K562 (cell line): ENCODE measurements around the gene DNASE1L3. TPM values are rescaled to one million over a fixed set of nuclear protein-coding genes. Genes with fewer than 3 reads are reported as not detected.
A peak's percentile ranks its signal among the peaks of the same experiment; 100 is the strongest.

Experiments used
- ATAC-seq: fragments of 200-7000 bp; cut with Tn5 transposase; 3 replicates; pipeline ENCODE4 v1.9.1; 2020; ENCODE audit warnings: moderate library complexity
- BruUV-seq: library from RNA; stranded (reverse); fragments of 400-500 nt; replicated peaks from 2 replicates; lab custom pipeline; 2021; lab: Mats Ljungman, UMichigan
- CTCF ChIA-PET: fragments of 300-600 bp; formaldehyde crosslinking; extraction: SDS; loops from one replicate; lab custom pipeline; 2021; ENCODE audit warnings: low intra/inter-chr PET ratio; lab: Yijun Ruan, JAX
- POLR2A ChIA-PET: fragments of 300-600, 350-650 bp; sonication (Branson Sonifier 250); formaldehyde crosslinking; extraction: SDS; loops from one replicate; lab custom pipeline; 2021; ENCODE audit warnings: antibody characterized with exemption, inconsistent platforms; lab: Yijun Ruan, JAX
- DNase-seq, 4 experiments: peaks; one replicate each; pipeline versions ENCODE4 v3.0.0 to v3.0.0-alpha.2; 2011 to 2018; ENCODE audit warnings: low spot score in 3 of 4, mixed read lengths in 3 of 4; ENCODE audit errors: extremely low read depth in 1 of 4
- FAIRE-seq: peaks from 2 replicates; lab custom pipeline; 2011; peaks lifted over from hg19 to GRCh38; lab: Jason Lieb, UNC
- H2AFZ ChIP-seq: 2 replicates; pipeline ENCODE4 v1.6.0; 2011; ENCODE audit warnings: low read depth, low read length, control low read depth, inconsistent platforms
- H3K27ac ChIP-seq: fragments of 200-600 bp; 3 replicates; pipeline ENCODE4 v1.8.0; 2011; ENCODE audit warnings: low read depth, mild to moderate bottlenecking, control low read depth, inconsistent platforms, low read length, moderate library complexity, mixed read lengths; ENCODE audit errors: extremely low read depth
- H3K27me3 ChIP-seq, 2 experiments: fragments of 300-600 bp in 1 of 2; 2 replicates in 1 of 2; 3 replicates in 1 of 2; pipeline versions ENCODE4 v1.6.0 to v1.8.0; 2011; ENCODE audit warnings: inconsistent platforms in 2 of 2, low read length in 2 of 2, mild to moderate bottlenecking in 1 of 2, mixed read lengths in 1 of 2, moderate library complexity in 1 of 2; ENCODE audit not compliant: control insufficient read depth in 2 of 2, insufficient read depth in 2 of 2
- H3K36me3 ChIP-seq: fragments of 300-600 bp; 3 replicates; pipeline ENCODE4 v1.8.0; 2011; ENCODE audit warnings: mild to moderate bottlenecking, low read length, inconsistent platforms; ENCODE audit not compliant: control insufficient read depth, insufficient read depth
- H3K4me1 ChIP-seq, 2 experiments: fragments of 200-600 bp in 1 of 2; replicated peaks in 1 of 2; 2 replicates in 1 of 2; 3 replicates in 1 of 2; pipeline versions ENCODE4 v1.5.1 to v1.8.0; 2011; ENCODE audit warnings: inconsistent platforms in 2 of 2, low read length in 2 of 2, mild to moderate bottlenecking in 1 of 2, mixed read lengths in 1 of 2, moderate library complexity in 1 of 2; ENCODE audit not compliant: control insufficient read depth in 2 of 2, insufficient read depth in 2 of 2
- H3K4me2 ChIP-seq: 2 replicates; pipeline ENCODE4 v1.6.1; 2011; ENCODE audit warnings: low read length, control low read depth, inconsistent platforms, mixed read lengths; ENCODE audit not compliant: insufficient read depth
- H3K4me3 ChIP-seq: fragments of 200-600 bp; sonication (generic), shearing (Covaris generic); 2 replicates; pipeline ENCODE4 v1.5.1; 2016; ENCODE audit warnings: control low read depth, inconsistent platforms
- H3K79me2 ChIP-seq: fragments of 200-600 bp; 3 replicates; pipeline ENCODE4 v1.8.0; 2011; ENCODE audit warnings: low read length, inconsistent platforms; ENCODE audit not compliant: control insufficient read depth, insufficient read depth
- H3K9ac ChIP-seq, 2 experiments: 2 replicates each; pipeline versions ENCODE4 v1.6.0 to v1.6.1; 2011; ENCODE audit warnings: low read depth in 2 of 2, low read length in 2 of 2, control low read depth in 1 of 2, inconsistent platforms in 1 of 2, mild to moderate bottlenecking in 1 of 2, mixed read lengths in 1 of 2; ENCODE audit not compliant: insufficient read depth in 1 of 2
- H3K9me1 ChIP-seq: one replicate; pipeline ENCODE4 v1.6.0; 2011; ENCODE audit warnings: inconsistent platforms, mild to moderate bottlenecking, low read length, moderate library complexity; ENCODE audit not compliant: control insufficient read depth, insufficient read depth
- H3K9me3 ChIP-seq: replicated peaks from 2 replicates; pipeline ENCODE4 v1.5.1; 2011; ENCODE audit warnings: low read depth, low read length, inconsistent platforms; ENCODE audit not compliant: control insufficient read depth, insufficient read depth
- H4K20me1 ChIP-seq: replicated peaks from 2 replicates; pipeline ENCODE4 v1.6.1; 2011; ENCODE audit warnings: low read length, inconsistent platforms, mixed read lengths; ENCODE audit not compliant: control insufficient read depth, insufficient read depth
- C11orf30 ChIP-seq: fragments of 450-650 bp; IDR thresholded peaks from 2 replicates; pipeline ENCODE4 v1.6.1; 2016; ENCODE audit warnings: low read depth, mild to moderate bottlenecking
- CEBPG ChIP-seq, 3 experiments: fragments of 200-800 bp in 1 of 3; sonication (Bioruptor generic) in 1 of 3; sonication (generic) in 1 of 3; formaldehyde crosslinking in 1 of 3; IDR thresholded peaks in 2 of 3; conservative IDR thresholded peaks in 1 of 3; 2 replicates each; pipeline versions ENCODE4 v1.6.1 to v1.8.0; 2016 to 2022; ENCODE audit warnings: missing compliant biosample characterization in 2 of 3, missing genetic modification characterization in 2 of 3, mild to moderate bottlenecking in 1 of 3, missing genetic modification reagents in 1 of 3
- CREB1 ChIP-seq, 2 experiments: sonication (generic) in 1 of 2; formaldehyde crosslinking in 1 of 2; IDR thresholded peaks; 2 replicates each; pipeline versions ENCODE4 v1.6.1 to v1.8.0; 2012 to 2022; ENCODE audit warnings: inconsistent platforms in 1 of 2, mild to moderate bottlenecking in 1 of 2, missing genetic modification reagents in 1 of 2, moderate library complexity in 1 of 2
- CREBBP ChIP-seq: IDR thresholded peaks from one replicate; pipeline ENCODE4 v1.6.1; 2012; ENCODE audit warnings: low read depth, mild to moderate bottlenecking, control low read depth, inconsistent platforms, low read length
- FOSL1 ChIP-seq: fragments of 200-800 bp; sonication (Bioruptor generic); conservative IDR thresholded peaks from 2 replicates; pipeline ENCODE4 v1.6.1; 2016; ENCODE audit warnings: missing genetic modification characterization, missing compliant biosample characterization
- HDAC1 ChIP-seq, 2 experiments: fragments of 450-650 bp; IDR thresholded peaks; 2 replicates each; pipeline ENCODE4 v1.6.1; 2016 to 2017; ENCODE audit warnings: inconsistent platforms in 1 of 2, mild to moderate bottlenecking in 1 of 2, moderate library complexity in 1 of 2
- NFXL1 ChIP-seq: fragments of 450-650 bp; formaldehyde crosslinking; IDR thresholded peaks from 2 replicates; pipeline ENCODE4 v1.4.0; 2021; ENCODE audit warnings: mild to moderate bottlenecking
- NR1H2 ChIP-seq: sonication (generic); formaldehyde crosslinking; IDR thresholded peaks from 2 replicates; pipeline ENCODE4 v1.4.0; 2020; ENCODE audit warnings: mild to moderate bottlenecking, missing genetic modification reagents
- NR2C1 ChIP-seq, 2 experiments: fragments of 450-650 bp; IDR thresholded peaks; 2 replicates each; pipeline ENCODE4 v1.6.1; 2017; ENCODE audit warnings: mild to moderate bottlenecking in 2 of 2, antibody characterized with exemption in 1 of 2, inconsistent platforms in 1 of 2, missing compliant biosample characterization in 1 of 2, missing genetic modification characterization in 1 of 2
- PHF21A ChIP-seq: fragments of 450-650 bp; IDR thresholded peaks from 2 replicates; pipeline ENCODE4 v1.6.1; 2017; ENCODE audit warnings: low read depth, borderline replicate concordance
- RBM15 ChIP-seq: fragments of 200-400 bp; formaldehyde crosslinking; IDR thresholded peaks from 2 replicates; pipeline ENCODE4 v1.6.1; 2018; ENCODE audit warnings: mild to moderate bottlenecking, low read length, moderate library complexity; ENCODE audit not compliant: insufficient read depth
- U2AF1 ChIP-seq: fragments of 200-400 bp; formaldehyde crosslinking; optimal IDR thresholded peaks from 2 replicates; pipeline ENCODE3; 2017; ENCODE audit warnings: mild to moderate bottlenecking, low read depth, low read length, moderate library complexity
- ZNF124 ChIP-seq: sonication (generic); formaldehyde crosslinking; IDR thresholded peaks from 2 replicates; pipeline ENCODE4 v1.8.1; 2022; ENCODE audit warnings: missing genetic modification reagents
- ZNF263 ChIP-seq: sonication (generic); formaldehyde crosslinking; IDR thresholded peaks from 2 replicates; pipeline ENCODE4 v1.8.0; 2022; ENCODE audit warnings: mild to moderate bottlenecking, missing genetic modification reagents, borderline replicate concordance
- ZNF445 ChIP-seq: fragments of 250-450 bp; sonication (Bioruptor Pico); IDR thresholded peaks from 2 replicates; pipeline ENCODE4 v1.4.0; 2020; ENCODE audit warnings: low read depth, mild to moderate bottlenecking, moderate library complexity
- WGBS: fragments of 100-300 bp; shearing (Covaris generic); methylation state at CpG from one replicate; pipeline ENCODE4 v1.1.6; 2016; ENCODE audit warnings: low coverage, mixed read lengths; ENCODE audit not compliant: insufficient coverage; ENCODE audit errors: missing lambda C conversion rate; 5-methylcytosine and 5-hydroxymethylcytosine counted together
- in situ Hi-C: fragments of 300-500 bp; cut with MboI; formaldehyde crosslinking; loops from 4 replicates; pipeline ENCODE4 v1.15.0; 2018; ENCODE audit warnings: inconsistent platforms, mixed read lengths
- intact Hi-C: fragments of 100-400 bp; cut with micrococcal nuclease; formaldehyde crosslinking; loops from 2 replicates; pipeline ENCODE4 v1.14.2; 2022
- polyA plus RNA-seq, 8 experiments: library from polyadenylated mRNA; depleted of rRNA in 4 of 8; stranded (reverse) in 5 of 8; unstranded in 3 of 8; fragments of >200 nt; fragmentation: Nextera tagmentation in 2 of 8; fragmentation: Illumina TruSeq in 1 of 8; extraction: Ambion mirVana in 2 of 8; extraction: Trizol in 1 of 8; gene quantifications; 2 replicates each; pipeline versions ENCODE4 v1.2.1 to v1.2.3, GENCODE V29; 2011 to 2014; ENCODE audit warnings: inconsistent platforms in 1 of 8, missing spikeins in 1 of 8
- total RNA-seq, 7 experiments: library from RNA; depleted of rRNA in 6 of 7; stranded (reverse); fragments of >200 nt in 6 of 7; fragmentation: Illumina TruSeq in 2 of 7; extraction: Trizol in 2 of 7; gene quantifications; 2 replicates each; pipeline versions ENCODE4 v1.2.1 to v1.2.3, GENCODE V29; 2011 to 2021; ENCODE audit warnings: low replicate concordance in 1 of 7
- TF ChIP-seq, protein P1 (sequence below): sonication (generic); formaldehyde crosslinking; IDR thresholded peaks from 2 replicates; pipeline ENCODE4 v1.8.1; 2023; ENCODE audit warnings: mild to moderate bottlenecking, missing genetic modification reagents
- TF ChIP-seq, protein P2 (sequence below), 2 experiments: fragments of 450-650 bp in 1 of 2; sonication (generic) in 1 of 2; formaldehyde crosslinking in 1 of 2; IDR thresholded peaks in 1 of 2; conservative IDR thresholded peaks in 1 of 2; 2 replicates each; pipeline versions ENCODE4 v1.6.1 to v1.8.1; 2016 to 2023; ENCODE audit warnings: mild to moderate bottlenecking in 2 of 2, moderate library complexity in 2 of 2, inconsistent platforms in 1 of 2, missing genetic modification reagents in 1 of 2

DNASE1L3 gene
- total and polyA plus RNA-seq, 9 of the 15 experiments (the other 6 are each of a cell fraction or from before 2014, with no cell fraction given): 0.06 TPM; not detected in 8

DNA sequence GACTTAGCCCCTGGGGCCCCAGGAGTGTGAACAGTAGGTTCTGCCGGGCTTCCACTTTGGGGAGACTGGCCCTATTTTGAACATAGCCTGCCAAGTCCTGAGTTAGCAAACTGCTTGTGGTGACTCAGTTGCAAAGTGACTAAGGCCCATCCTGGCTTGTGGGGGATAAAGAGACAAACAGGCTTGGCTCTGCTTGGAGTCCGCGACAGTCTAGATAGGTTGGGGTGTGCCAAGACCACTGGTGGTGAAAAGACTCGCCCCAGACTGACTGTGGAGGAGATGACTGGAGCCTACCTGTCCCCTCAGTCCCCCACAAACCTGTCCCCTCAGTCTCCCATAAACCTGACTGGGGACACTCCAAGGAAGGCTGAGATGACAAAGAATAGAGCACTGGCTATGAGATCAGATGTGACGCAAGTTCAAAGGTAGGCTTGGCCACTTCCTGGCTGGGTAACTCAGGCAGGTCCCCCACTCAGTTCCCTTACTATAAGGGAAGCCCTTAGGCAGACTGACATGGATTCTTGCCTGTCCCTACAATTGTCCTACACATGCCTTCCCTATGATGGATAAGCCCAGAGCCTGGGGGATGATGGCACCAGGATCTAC, 4.3 kb downstream of the DNASE1L3 start:
- Histone ChIP-seq H3K4me1 (no peaks in the 10 kb centered on the region), H4K20me1 (no peaks in the 10 kb centered on the region), H3K9ac (no peak overlapping the region), H3K4me2 (no peak overlapping the region), H3K36me3 (no peaks in the 10 kb centered on the region), H3K9me3 (no peaks in the 10 kb centered on the region), H3K9me1 (no peaks in the 10 kb centered on the region), H3K79me2 (no peaks in the 10 kb centered on the region), H3K27me3 (peaks cover 9 to 47% of the 10 kb centered on the region in 2 experiments; a peak in 4 of 5 replicates), H2AFZ (no peak overlapping the region), H3K4me3 (no peak overlapping the region), H3K27ac (no peak overlapping the region)
- no TSS peak for BruUV-seq
- 4% methylated on average over 5 of the region's 5 CpGs for WGBS
- intact Hi-C loops (no loop called here), in situ Hi-C loops (no loop called here)
- ChIA-PET POLR2A (no interaction called here), CTCF (no interaction called here)
- ATAC-seq (peak; percentile 58), DNase-seq (peak in 1 of 4 experiments; percentile 22), FAIRE-seq (no peak)
- no peak for TF ChIP-seq NFXL1 (CRISPR knock-in tag)
- no peak for TF ChIP-seq PHF21A
- TF ChIP-seq ZNF124 (CRISPR knock-in tag): no peak
- no peak for TF ChIP-seq NR1H2 (CRISPR knock-in tag)
- no peak for TF ChIP-seq CEBPG (CRISPR knock-in tag; IDR thresholded peaks at IDR 0.05)
- 0 out of 4 replicates have a peak, but pooled peaks of 1 of the 2 experiments have one; percentile 34 for TF ChIP-seq CEBPG (tag; conservative IDR thresholded peaks at IDR 0.05 in 1 of 2, IDR thresholded peaks at IDR 0.05 in 1 of 2)
- no peak for TF ChIP-seq RBM15
- no peak for TF ChIP-seq ZNF445 (CRISPR knock-in tag)
- no peak for TF ChIP-seq C11orf30
- TF ChIP-seq CREB1 (IDR thresholded peaks at IDR 0.05): no peak
- no peak for TF ChIP-seq CREB1 (CRISPR knock-in tag; IDR thresholded peaks at IDR 0.05)
- TF ChIP-seq, protein P1, sequence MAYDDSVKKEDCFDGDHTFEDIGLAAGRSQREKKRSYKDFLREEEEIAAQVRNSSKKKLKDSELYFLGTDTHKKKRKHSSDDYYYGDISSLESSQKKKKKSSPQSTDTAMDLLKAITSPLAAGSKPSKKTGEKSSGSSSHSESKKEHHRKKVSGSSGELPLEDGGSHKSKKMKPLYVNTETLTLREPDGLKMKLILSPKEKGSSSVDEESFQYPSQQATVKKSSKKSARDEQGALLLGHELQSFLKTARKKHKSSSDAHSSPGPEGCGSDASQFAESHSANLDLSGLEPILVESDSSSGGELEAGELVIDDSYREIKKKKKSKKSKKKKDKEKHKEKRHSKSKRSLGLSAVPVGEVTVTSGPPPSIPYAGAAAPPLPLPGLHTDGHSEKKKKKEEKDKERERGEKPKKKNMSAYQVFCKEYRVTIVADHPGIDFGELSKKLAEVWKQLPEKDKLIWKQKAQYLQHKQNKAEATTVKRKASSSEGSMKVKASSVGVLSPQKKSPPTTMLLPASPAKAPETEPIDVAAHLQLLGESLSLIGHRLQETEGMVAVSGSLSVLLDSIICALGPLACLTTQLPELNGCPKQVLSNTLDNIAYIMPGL (CRISPR knock-in tag): no peak
- TF ChIP-seq NR2C1 (IDR thresholded peaks at IDR 0.05): no peak
- no peak for TF ChIP-seq NR2C1 (tag; IDR thresholded peaks at IDR 0.05)
- TF ChIP-seq, protein P2, sequence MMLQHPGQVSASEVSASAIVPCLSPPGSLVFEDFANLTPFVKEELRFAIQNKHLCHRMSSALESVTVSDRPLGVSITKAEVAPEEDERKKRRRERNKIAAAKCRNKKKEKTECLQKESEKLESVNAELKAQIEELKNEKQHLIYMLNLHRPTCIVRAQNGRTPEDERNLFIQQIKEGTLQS (IDR thresholded peaks at IDR 0.05): peak; percentile 70
- TF ChIP-seq, protein P2 (CRISPR knock-in tag; conservative IDR thresholded peaks at IDR 0.05): no peak
- TF ChIP-seq FOSL1 (tag): peak; percentile 64
- TF ChIP-seq ZNF263 (CRISPR knock-in tag): no peak
- TF ChIP-seq CREBBP: no peak
- no peak for TF ChIP-seq HDAC1 (IDR thresholded peaks at IDR 0.05)
- TF ChIP-seq U2AF1: no peak
